ENCODE measurements around the gene NOL7.

NOL7 gene

DNA sequence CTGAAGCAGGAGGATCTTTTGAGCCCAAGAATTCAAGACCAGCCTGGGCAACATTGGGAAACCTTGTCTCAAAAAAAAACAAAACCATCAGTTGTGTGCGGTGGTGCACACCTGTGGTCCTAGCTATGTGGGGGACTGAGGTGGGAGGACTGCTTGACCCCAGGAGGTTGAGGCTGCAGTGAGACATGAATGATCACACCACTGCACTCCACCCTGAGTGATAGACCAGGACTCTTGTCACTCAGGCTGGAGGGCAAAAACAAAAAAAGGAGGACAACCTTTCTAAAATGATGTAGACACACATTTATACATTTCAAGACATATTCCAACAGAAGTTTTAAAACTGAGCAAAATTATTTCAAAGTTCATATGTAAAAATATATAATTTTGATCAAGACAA lies 45.1 kb downstream of the NOL7 start:
- no peak for DNase-seq

- DNase-seq = no peak
These were observed 45.8 kb downstream of the NOL7 start for GRCh38 chr6:13660893-13661292.

DNA sequence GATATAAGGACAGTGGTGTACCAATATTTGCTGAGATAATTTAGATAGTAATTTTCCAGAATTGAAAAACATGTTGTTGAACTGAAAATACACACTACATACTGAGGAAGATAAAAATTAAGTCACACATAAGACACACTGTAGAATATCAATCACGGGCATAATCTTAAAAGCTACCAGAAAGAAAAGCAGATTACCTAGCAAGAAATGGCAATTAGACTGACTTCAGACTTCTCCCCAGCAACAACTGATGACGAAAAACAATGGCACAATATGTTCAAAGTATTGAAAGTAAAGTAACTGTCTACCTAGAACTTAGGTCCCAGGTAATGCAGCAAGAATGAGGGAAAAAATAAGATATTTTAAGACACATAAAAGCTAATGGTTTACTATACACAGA lies 46.5 kb downstream of the NOL7 start:
- no peak for DNase-seq

DNA sequence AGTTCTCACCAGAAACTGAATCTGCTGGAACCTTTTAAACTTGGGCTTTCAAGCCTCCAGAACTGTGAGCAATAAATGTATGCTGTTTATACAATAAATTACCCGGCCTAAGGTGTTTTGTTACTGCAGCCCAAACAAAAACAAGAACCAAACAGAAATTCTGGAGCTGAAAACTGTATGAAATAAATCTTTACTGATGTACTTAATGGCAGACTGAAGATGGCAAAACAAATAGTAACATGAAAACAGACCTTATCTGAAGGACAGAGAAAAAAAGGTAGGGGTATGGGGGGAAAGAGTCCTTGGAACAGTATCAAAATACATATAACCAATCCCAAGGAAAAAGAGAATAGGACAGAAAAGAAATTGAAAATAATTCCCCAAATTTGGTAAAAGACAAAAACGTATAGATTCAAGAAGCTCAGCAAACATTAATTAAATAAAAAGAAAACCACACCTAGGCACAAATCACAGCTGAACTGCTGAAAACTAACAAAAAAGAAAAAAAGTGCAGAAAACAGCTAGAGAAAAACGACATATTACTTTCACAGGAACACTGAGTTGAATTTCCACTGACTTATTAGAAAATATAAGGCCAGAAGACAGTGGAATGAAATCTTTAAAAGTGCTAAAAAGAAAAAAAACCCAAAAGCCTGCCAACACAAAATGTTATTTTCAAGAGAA lies 47.7 kb downstream of the NOL7 start:
- no peak for DNase-seq

- DNase-seq = no peak
These were observed 48.9 kb downstream of the NOL7 start for GRCh38 chr6:13663986-13664385.

GRCh38 chr6:13664703-13665352 lies 49.7 kb downstream of the NOL7 start:
- DNase-seq = no peak

DNA sequence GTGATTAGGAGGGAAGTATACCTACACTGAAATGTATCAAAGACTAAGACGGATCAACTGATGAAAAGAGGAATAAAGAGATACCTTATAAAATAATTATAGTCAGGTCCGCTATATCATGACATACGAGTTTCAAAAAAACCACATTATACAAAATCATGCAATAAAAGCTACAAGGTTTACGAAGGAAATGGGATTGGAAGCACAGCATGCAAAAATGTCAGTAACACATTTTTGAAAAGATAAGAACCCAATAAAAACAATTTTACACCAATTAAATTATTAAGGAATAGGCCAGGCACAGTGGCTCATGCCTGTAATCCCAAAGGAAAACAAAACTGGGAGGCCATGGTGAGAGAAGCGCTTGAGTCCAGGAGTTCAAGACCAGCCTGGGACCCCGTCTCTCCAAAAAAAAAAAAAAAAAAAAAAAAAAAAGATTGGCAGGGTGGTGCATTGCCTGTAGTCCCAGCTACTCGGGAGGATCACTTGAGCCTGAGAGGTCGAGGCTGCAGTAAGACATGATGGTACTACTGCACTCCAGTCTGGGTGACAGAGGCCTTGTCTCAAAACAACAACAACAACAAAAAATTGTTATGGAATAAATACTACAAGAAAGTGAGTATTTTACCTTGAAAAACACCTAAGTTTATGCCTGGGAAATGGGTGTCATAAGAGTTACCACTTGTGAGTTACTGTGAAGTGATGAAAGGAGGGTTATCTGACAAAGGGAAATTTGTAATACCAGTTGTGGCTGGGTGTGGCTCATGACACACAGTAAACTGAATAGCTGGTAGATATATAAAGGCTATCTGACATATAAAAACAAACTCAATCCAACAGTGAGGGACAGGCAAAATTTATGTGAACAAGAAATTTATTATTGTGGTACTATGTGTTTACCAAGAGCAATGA lies 51.3 kb downstream of the NOL7 start:
- no peak for DNase-seq

GRCh38 chr6:13667655-13668054 lies 52.5 kb downstream of the NOL7 start:
- DNase-seq = no peak

DNA sequence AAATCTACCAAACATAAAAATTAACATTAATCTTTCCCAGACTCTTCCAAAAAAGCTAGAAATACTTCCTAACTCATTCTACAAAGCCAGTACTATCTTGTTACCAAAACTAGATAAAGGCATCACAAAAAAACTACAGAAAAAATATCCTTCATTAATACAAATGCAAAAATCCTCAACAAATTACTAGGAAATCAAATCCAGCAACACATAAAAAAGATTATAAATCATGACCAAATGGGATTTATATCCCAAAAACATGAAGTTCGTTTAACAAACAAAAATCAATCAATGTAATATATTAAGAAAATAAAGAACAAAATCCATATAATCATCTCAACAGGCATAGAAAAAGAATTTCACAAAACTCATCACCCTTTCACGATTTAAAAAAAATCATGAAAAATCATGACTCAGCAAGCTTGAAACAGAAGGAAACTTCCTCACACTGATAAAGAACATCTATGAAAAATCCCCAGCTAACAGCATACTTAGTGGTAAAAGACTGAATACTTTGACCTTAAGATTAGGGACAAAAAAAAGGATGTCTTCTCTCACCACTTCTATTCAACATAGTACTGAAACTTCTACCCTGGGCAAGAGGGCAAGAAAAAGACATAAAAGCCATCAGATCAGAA lies 53.3 kb downstream of the NOL7 start:
- DNase-seq = no peak

DNA sequence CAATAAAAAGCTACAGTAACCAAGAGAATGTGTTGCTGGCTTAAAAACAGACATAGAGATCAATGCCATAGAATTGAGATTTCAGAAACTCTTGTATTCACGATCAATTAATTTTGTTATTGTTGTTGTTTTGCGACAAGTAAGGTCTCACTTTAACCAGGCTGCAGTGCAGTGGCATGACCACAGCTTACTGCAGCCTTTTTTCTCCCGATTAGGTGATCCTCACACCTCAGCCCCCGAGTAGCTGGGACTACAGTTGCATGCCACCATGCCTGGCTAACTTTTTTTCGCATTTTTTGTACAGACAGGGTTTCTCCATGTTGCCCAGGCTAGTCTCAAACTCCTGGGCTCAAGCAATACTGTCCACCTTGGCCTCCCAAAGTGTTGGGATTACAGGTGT lies 54.3 kb downstream of the NOL7 start:
- DNase-seq = no peak
